GM12875 (cell line): Measurements from ENCODE around the gene CENPO.
A peak's percentile ranks its signal among the peaks of the same experiment; 100 is the strongest.
"Not testable (repeated sequence)": the region's sequence is repeated elsewhere in the genome, so short reads cannot be mapped to it uniquely, and the experiment has no call there.

Source experiments
- H3K4me3 ChIP-seq: one replicate; pipeline ENCODE4 v1.5.1; 2011; ENCODE audit warnings: low read depth, low read length, control low read depth
- CTCF ChIP-seq: IDR thresholded peaks from 2 replicates; pipeline ENCODE4 v1.5.1; 2011; ENCODE audit warnings: low read depth, mild to moderate bottlenecking, control low read depth, inconsistent platforms, low read length, moderate library complexity, borderline replicate concordance; ENCODE audit not compliant: insufficient read depth

The CENPO gene

GRCh38 chr2:24787532-24787931 lies 5.7 kb upstream of the CENPO start:
- TF ChIP-seq CTCF, result no peak

GRCh38 chr2:24788816-24789215 lies 4.4 kb upstream of the CENPO start:
- no peak for TF ChIP-seq CTCF
- no peak overlapping the region for H3K4me3 ChIP-seq

More at GRCh38 chr2:24787532-24787931, 5.7 kb upstream of the CENPO start:
- no peak overlapping the region for H3K4me3 ChIP-seq

DNA sequence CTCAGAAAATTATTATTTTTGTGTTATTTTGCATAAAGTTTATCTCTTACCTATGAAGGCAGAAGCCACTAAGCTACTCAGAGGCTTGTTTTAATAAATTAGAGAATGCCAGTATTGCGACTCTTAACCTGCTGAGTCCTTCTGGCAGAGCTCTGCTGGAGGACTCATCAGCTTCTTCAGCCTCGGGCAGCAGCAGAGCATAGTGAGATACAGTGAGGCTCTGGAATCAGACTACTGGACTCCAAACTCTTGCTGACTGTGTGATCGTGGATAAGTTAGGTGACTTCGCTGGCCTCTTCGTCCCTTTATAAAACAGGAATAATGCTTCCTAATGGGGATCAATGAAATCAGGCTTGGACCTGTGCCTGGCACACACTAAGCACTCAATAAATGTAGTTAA lies 1.8 kb upstream of the CENPO start:
- TF ChIP-seq CTCF, result no peak
- H3K4me3 ChIP-seq, result no peak overlapping the region

- H3K4me3 ChIP-seq, result peak overlapping the region; percentile 94
- TF ChIP-seq CTCF, result no peak
These were observed 717 bp upstream of the CENPO start for GRCh38 chr2:24792542-24792873.

DNA sequence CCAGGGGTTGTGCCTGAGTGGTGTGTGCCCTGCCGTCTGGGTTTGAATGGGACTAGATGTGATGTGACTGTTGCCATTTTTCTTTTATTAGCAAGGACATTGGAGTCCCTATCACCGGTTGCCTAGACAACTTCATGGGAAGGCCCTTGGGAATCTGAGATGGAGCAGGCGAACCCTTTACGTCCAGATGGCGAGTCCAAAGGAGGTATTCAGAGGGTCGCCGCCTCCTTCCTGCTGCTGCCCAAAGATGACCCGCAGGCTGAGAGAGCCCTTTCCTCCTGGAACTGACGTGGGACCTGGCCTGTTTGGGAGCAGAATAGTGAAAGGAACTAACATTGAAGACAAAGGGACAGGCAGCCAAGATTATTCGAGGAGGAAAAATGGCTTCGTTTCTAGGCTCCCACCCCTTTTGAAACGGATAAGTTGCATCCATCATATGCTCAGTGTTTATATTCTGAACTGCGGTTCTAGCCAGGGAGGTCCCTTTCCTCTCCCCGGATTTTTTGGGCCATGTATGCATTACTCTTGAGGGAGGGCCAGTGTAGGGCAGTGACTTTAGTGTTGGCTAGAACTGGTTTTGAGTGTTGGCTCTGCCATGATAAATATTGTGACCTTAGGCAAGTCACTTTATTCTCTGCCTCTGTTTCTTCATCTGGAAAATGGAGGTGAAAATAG lies 673 bp downstream of the CENPO start:
- H3K4me3 ChIP-seq, result peak overlapping the region; percentile 94
- no peak for TF ChIP-seq CTCF

- H3K4me3 ChIP-seq, result no peak overlapping the region
- no peak for TF ChIP-seq CTCF
These were observed 4.4 kb downstream of the CENPO start for GRCh38 chr2:24797644-24798043.

- H3K4me3 ChIP-seq, result not testable (repeated sequence)
These were observed 7.3 kb downstream of the CENPO start for GRCh38 chr2:24800487-24800886.

GRCh38 chr2:24805811-24806660 lies 12.8 kb downstream of the CENPO start:
- H3K4me3 ChIP-seq, result not testable (repeated sequence)
